ENCODE results near the gene IVL.

Gene IVL

DNA sequence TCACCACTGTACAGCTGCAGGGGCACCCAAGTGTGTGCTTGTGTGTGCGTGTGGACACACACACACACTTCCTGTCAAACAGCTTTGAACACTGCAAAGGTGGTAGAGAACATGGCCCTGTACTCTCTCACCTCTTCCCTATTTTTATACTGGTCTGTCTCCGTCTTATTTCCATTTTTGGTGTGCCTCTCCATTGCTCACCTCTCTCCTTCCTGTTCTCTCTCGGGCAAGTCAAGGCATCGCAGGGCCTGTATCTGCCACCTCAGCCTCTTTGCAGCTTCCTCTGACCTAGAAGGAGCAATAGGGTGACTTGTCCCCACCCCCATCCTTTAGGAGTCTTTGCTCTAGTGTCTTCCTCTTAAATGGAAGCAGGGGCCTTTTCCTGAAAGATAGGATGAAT, 28.0 kb upstream of the IVL start:
- Mint-ChIP-seq H3K36me3 (ENCODE audit: low read depth) (no peaks in the 10 kb centered on the region), H3K27me3 (no peaks in the 10 kb centered on the region), H3K27ac (no peak overlapping the region), H3K4me3 (no peak overlapping the region), H3K4me1 (ENCODE audit: low read depth) (peaks cover 4% of the 10 kb centered on the region), H3K9me3 (no peaks in the 10 kb centered on the region)
- intact Hi-C loops (cut with micrococcal nuclease), result no loop called here

DNA sequence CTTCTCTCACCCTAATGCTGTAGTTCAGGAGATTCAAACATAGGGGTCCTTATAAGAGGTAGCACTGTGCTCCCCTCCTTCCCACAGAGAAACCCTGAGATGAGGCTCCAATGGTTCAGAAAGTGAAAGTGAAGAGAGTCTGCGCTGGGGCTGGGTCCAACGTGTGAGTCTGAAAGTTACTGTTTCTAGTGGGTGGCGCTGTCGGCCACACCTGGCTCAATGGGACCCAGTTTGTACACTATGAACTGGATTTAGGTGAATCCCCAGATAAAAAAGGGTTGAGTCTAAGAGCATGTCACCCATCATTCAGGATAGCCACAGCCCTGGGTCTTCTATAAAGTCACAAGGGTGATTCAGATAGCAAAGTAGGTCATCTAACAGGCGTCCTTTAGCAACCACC, 27.4 kb upstream of the IVL start:
- Mint-ChIP-seq H3K4me1 (ENCODE audit: low read depth) (peaks cover 4% of the 10 kb centered on the region), H3K27me3 (no peaks in the 10 kb centered on the region), H3K9me3 (no peaks in the 10 kb centered on the region), H3K36me3 (ENCODE audit: low read depth) (no peaks in the 10 kb centered on the region), H3K4me3 (no peak overlapping the region), H3K27ac (no peak overlapping the region)
- intact Hi-C loops (cut with micrococcal nuclease), result no loop called here

DNA sequence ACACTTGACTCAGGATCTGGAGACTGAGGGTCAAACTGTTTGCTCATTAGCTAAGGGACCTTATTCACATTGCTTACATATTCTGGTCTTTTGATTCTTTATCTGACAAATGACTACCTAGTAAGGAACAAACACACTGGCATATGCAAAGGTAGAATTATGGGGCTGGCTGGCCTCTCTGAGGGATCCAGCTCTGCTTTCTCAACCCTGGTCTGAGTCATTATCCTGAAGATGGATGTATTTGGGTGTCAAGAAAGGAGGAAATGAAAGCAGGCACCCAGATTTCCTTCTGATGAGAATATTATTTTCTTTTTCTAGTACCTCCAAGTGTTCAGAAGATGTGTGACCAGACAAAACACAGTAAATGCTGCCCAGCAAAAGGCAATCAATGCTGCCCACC, 24.3 kb upstream of the IVL start:
- Mint-ChIP-seq H3K9me3 (no peaks in the 10 kb centered on the region), H3K4me1 (ENCODE audit: low read depth) (peaks cover 4% of the 10 kb centered on the region), H3K4me3 (no peak overlapping the region), H3K27me3 (peaks cover 6% of the 10 kb centered on the region), H3K36me3 (ENCODE audit: low read depth) (no peaks in the 10 kb centered on the region), H3K27ac (no peak overlapping the region)
- intact Hi-C loops (cut with micrococcal nuclease), result no loop called here

DNA sequence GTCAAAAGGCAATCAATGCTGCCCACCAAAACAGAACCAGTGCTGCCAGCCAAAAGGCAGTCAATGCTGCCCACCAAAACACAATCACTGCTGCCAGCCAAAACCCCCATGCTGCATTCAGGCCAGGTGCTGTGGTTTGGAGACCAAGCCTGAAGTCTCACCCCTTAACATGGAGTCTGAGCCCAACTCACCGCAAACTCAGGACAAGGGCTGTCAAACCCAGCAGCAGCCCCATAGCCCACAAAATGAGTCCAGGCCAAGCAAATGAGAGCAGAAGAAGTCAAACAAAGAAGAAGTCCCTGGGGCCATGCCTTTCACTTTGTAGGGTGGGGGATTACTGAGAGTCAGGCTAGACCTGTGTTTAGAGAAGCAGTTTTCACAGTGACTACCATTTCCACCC, 23.8 kb upstream of the IVL start:
- Mint-ChIP-seq H3K27ac (no peak overlapping the region), H3K9me3 (no peaks in the 10 kb centered on the region), H3K4me3 (no peak overlapping the region), H3K27me3 (peaks cover 6% of the 10 kb centered on the region), H3K36me3 (ENCODE audit: low read depth) (no peaks in the 10 kb centered on the region), H3K4me1 (ENCODE audit: low read depth) (peaks cover 4% of the 10 kb centered on the region)
- intact Hi-C loops (cut with micrococcal nuclease), result no loop called here

DNA sequence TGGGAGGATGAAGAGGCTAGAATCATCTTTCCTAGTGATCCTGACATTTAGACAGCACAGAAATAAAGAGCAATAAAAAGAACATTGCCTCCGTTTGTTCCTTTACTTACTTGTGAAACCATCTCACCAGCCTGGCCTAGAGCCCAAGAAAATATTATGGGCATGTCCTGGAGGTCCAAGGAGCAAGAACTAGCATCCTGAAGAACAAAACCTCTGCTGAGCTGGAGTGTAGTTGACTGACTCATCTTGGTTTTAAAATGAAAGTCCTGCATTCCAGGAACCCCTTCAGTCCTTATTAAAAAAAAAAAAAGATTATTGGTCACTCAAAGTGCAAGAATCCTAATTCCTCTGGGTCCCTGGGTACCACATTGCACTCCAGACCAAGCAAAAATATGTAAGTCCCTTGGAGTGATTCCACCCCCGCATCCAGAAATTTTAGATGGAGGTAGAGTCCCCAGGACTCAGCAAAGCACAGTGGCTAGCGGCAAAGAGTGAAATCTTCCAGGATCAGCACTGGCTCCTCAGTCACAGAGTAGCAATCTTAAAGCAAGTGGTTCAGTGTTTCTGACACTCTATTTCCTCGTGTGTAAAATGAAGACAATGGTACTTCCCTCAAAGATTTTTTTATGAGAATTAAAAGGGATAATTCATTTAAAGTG, 23.3 kb upstream of the IVL start:
- intact Hi-C loops (cut with micrococcal nuclease), result no loop called here
- Mint-ChIP-seq H3K27me3 (peaks cover 8% of the 10 kb centered on the region), H3K4me3 (no peak overlapping the region), H3K9me3 (no peaks in the 10 kb centered on the region), H3K27ac (no peak overlapping the region), H3K36me3 (ENCODE audit: low read depth) (no peaks in the 10 kb centered on the region), H3K4me1 (ENCODE audit: low read depth) (peaks cover 4% of the 10 kb centered on the region)

DNA sequence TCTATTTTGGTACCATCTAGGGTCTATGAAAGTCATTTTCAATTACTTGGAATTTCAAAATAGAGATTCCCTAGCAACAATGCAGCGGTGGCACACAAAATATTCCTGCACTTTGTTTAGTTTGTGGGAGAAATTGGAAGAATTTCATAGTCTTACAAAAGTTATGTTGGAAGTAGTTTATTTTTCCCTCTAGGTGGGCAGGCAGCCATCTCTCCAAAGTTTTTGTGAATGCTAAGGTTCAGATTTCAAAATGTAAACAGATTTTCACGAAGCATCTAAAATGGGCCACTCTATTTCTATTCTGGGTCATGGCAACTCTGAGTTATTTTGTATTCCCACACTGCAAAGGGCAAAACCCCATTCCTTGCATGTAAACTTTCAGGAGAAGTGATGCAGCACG, 22.3 kb upstream of the IVL start:
- intact Hi-C loops (cut with micrococcal nuclease), result no loop called here
- H3K4me3 Mint-ChIP-seq, result no peak overlapping the region
- H3K27ac Mint-ChIP-seq, result no peak overlapping the region
- no peaks in the 10 kb centered on the region for H3K9me3 Mint-ChIP-seq
- H3K27me3 Mint-ChIP-seq, result peaks cover 12% of the 10 kb centered on the region
- no peaks in the 10 kb centered on the region for H3K36me3 Mint-ChIP-seq (ENCODE audit: low read depth)
- peaks cover 4% of the 10 kb centered on the region for H3K4me1 Mint-ChIP-seq (ENCODE audit: low read depth)

DNA sequence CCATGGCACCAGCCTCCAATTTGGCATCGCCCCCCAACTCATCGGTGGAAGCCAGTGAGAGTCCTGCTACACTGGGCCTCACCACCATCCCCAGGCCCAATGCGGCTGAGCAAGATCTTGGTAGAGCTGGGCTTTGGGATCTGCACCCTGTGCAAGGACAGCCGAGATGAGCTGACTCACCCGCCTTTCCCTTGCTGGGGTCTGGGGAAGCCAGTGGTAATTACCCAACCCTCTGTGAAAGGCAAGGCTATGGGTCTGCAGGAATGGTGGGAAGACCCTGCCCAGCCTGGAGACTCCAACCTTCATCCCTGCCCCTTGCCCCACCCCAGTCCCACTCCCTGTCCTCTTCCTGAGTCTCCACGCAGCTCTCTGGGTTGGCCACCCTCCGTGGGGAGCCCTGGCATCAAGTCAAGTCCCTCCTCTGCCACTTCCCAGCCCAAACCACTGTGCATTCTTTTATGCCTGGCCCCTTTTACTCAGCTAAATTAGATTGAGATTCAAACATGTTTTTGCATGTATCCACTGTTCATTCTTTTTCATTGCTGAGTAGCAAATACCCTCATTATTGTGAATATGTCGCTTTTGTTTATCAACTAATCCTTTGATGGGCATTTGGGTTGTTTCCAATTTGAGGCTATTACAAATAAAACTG, 21.5 kb upstream of the IVL start:
- Mint-ChIP-seq H3K9me3 (no peaks in the 10 kb centered on the region), H3K27me3 (peaks cover 12% of the 10 kb centered on the region), H3K27ac (no peak overlapping the region), H3K36me3 (ENCODE audit: low read depth) (no peaks in the 10 kb centered on the region), H3K4me3 (no peak overlapping the region), H3K4me1 (ENCODE audit: low read depth) (peaks cover 4% of the 10 kb centered on the region)
- intact Hi-C loops (cut with micrococcal nuclease), result no loop called here

DNA sequence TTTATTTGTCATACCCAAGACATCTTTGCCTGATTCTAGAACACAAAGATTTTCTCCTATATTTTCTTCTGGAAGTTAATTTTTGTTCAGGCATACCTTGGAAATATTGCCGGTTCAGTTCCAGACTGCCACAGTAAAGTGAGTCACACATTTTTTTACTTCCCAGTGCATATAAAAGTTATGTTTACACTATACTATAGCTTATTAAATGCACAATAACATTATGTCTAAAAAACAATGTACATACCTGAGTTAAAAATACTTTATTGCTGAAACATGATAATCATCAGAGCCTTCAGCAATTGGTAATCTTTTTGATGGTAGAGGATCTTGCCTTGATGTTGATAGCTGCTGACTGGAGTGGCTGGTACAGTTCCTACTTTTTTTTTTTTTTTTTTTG, 20.2 kb upstream of the IVL start:
- intact Hi-C loops (cut with micrococcal nuclease), result no loop called here
- no peak overlapping the region for H3K27ac Mint-ChIP-seq
- peaks cover 4% of the 10 kb centered on the region for H3K4me1 Mint-ChIP-seq (ENCODE audit: low read depth)
- H3K4me3 Mint-ChIP-seq, result no peak overlapping the region
- no peaks in the 10 kb centered on the region for H3K36me3 Mint-ChIP-seq (ENCODE audit: low read depth)
- peaks cover 15% of the 10 kb centered on the region for H3K27me3 Mint-ChIP-seq
- H3K9me3 Mint-ChIP-seq, result no peaks in the 10 kb centered on the region

DNA sequence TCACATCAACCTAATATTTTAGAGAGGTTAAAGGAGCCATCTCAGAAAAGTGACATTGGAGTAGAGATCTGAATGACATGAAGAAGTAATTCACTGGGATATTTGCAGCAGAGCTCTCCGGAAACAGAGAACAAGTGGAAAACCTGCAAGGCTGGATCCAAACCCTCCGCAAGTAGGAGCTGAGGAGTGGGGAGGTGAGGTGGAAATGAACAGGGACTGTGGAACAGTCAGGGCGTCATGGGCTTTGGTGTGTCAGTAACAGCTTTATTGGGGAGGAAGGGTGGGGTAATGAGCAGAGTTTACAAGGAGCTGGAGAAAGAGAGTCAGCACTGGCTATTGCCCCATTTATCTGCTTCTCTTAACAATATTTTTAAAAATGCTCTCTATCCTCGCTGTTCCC, 9.3 kb upstream of the IVL start:
- Mint-ChIP-seq H3K9me3 (no peaks in the 10 kb centered on the region), H3K4me1 (ENCODE audit: low read depth) (no peaks in the 10 kb centered on the region), H3K27me3 (peaks cover 17% of the 10 kb centered on the region), H3K27ac (no peak overlapping the region), H3K36me3 (ENCODE audit: low read depth) (no peaks in the 10 kb centered on the region), H3K4me3 (no peak overlapping the region)
- intact Hi-C loops (cut with micrococcal nuclease), result no loop called here

DNA sequence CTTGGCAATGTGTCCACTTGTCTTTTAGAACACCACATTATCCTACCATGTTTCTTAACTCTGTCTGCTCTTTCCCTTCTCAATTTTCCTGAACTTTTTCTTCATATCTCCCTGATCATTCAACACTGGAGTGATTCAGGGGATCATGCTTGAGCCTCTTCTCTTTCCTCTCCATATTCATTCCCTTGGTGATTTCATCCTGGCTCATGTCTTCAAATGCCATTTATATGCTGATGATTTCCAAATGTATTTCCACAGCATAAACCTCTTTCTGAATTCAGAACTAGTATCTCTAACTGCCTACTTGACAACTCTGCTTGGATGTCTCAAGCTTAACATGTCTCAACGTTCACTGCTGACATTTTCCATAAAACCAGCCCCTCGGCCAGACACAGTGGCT, 8.5 kb upstream of the IVL start:
- H3K4me3 Mint-ChIP-seq, result no peak overlapping the region
- intact Hi-C loops (cut with micrococcal nuclease), result no loop called here
- no peak overlapping the region for H3K27ac Mint-ChIP-seq
- H3K36me3 Mint-ChIP-seq (ENCODE audit: low read depth), result no peaks in the 10 kb centered on the region
- no peaks in the 10 kb centered on the region for H3K4me1 Mint-ChIP-seq (ENCODE audit: low read depth)
- peaks cover 14% of the 10 kb centered on the region for H3K27me3 Mint-ChIP-seq
- H3K9me3 Mint-ChIP-seq, result no peaks in the 10 kb centered on the region

DNA sequence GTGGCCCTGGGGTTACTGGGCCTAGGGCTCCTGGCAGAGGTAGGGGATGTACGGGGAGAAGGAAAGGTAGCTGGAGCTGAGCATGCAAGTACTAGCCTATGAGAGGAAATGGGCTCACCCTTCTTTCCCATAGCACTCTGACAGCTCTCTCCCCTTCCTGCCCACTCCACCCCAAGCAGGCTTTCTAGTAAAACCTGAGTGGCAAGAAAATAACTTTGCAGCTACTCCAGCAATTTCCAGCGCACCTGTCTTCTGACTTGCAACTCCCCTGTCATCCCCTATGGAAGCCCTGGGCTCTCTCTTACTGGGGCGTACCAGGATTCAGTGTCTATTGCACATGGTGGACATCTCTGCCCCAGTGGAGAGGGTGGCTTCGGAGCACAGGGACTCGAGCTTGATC, 6.7 kb upstream of the IVL start:
- H3K27me3 Mint-ChIP-seq, result peaks cover 10% of the 10 kb centered on the region
- H3K36me3 Mint-ChIP-seq (ENCODE audit: low read depth), result no peaks in the 10 kb centered on the region
- intact Hi-C loops (cut with micrococcal nuclease), result no loop called here
- no peak overlapping the region for H3K4me3 Mint-ChIP-seq
- no peaks in the 10 kb centered on the region for H3K4me1 Mint-ChIP-seq (ENCODE audit: low read depth)
- no peaks in the 10 kb centered on the region for H3K9me3 Mint-ChIP-seq
- no peak overlapping the region for H3K27ac Mint-ChIP-seq

DNA sequence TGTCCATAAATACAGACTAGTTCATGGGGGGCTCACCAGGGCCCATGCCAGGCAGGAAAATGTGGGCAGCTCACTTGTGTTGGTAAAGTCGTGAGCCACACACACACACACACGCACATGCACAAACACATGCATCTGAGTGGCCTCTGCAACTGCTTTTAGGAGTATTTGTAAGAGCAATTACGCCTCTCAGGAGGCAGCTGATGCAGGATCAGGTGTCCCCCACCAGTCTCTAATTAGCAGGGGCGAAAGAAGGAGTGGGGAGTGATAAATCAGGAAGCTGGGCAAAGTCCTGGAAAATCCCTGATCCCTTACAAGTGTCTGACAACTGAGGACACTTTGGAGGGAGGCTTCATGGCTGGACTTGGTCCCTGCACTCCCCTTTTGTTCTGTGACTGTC, 5.7 kb upstream of the IVL start:
- Mint-ChIP-seq H3K4me1 (ENCODE audit: low read depth) (no peaks in the 10 kb centered on the region), H3K27ac (no peak overlapping the region), H3K9me3 (no peaks in the 10 kb centered on the region), H3K36me3 (ENCODE audit: low read depth) (no peaks in the 10 kb centered on the region), H3K4me3 (no peak overlapping the region), H3K27me3 (peaks cover 10% of the 10 kb centered on the region)
- intact Hi-C loops (cut with micrococcal nuclease), result no loop called here

DNA sequence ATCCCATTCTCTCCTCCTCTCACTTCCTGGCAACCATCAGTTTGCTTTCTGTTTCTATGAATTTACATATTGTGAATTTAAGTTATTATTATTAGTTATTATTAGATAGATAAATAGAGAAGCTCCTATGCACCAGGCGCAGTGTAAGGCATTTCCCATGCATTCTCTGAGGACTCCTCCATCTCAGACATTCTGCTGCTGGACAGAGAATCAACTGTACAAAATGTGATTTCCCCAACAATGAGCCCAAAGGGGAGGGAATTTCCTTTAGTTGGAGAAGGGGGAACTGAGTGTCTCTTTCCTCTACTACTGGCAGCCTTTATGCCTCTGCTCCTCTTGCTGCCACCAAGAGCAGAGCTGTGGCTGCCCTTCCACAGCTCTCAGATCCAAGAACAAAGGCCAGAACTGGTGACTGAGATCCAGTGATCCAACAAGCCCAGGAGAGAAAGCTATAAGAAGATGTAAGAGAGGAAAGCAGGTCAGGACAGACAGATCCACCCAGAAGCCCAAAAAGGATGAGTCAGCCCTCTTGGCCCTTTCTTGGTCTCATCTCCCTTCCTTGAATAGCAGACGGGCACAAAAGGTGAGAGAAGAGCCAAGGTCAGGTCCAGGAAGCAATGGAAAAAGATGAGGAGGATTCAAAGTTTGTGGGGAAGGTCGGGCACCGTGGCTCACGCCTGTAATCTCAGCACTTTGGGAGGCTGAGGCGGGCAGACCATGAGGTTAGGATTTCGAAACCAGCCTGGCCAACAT, 3.5 kb upstream of the IVL start:
- no peaks in the 10 kb centered on the region for H3K4me1 Mint-ChIP-seq (ENCODE audit: low read depth)
- H3K27ac Mint-ChIP-seq, result no peak overlapping the region
- intact Hi-C loops (cut with micrococcal nuclease), result no loop called here
- H3K4me3 Mint-ChIP-seq, result no peak overlapping the region
- H3K27me3 Mint-ChIP-seq, result peaks cover 12% of the 10 kb centered on the region
- H3K9me3 Mint-ChIP-seq, result no peaks in the 10 kb centered on the region
- no peaks in the 10 kb centered on the region for H3K36me3 Mint-ChIP-seq (ENCODE audit: low read depth)

DNA sequence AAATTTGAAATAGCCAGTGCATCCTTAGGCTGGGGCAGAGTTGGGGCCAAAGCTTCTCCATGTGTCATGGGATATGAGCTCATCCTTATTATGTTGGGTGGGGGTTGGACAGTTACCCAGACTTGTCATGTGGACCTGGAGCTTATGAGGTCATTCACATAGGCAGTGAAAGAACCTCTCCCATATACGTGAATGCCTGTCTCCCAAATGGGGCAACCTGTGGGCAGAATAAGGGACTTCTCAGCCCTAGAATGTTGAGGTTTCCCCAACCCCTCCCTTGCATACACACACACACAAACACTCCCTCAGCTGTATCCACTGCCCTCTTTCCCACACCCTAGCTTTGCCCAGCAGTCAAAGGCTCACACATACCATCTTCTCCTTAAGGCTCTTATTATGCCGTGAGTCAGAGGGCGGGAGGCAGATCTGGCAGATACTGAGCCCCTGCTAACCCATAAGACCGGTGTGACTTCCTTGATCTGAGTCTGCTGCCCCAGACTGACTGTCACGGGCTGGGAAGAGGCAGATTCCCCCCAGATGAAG, 2.3 kb upstream of the IVL start:
- no peaks in the 10 kb centered on the region for H3K9me3 Mint-ChIP-seq
- intact Hi-C loops (cut with micrococcal nuclease), result no loop called here
- H3K4me1 Mint-ChIP-seq (ENCODE audit: low read depth), result no peaks in the 10 kb centered on the region
- no peaks in the 10 kb centered on the region for H3K36me3 Mint-ChIP-seq (ENCODE audit: low read depth)
- H3K27ac Mint-ChIP-seq, result no peak overlapping the region
- no peak overlapping the region for H3K4me3 Mint-ChIP-seq
- H3K27me3 Mint-ChIP-seq, result peaks cover 17% of the 10 kb centered on the region
